Daoy (cell line): ENCODE measurements around the gene FBXL19. TPM values are rescaled to one million over a fixed set of nuclear protein-coding genes. Genes with fewer than 3 reads are reported as not detected.
A peak's percentile ranks its signal among the peaks of the same experiment; 100 is the strongest.

Experiments used
- DNase-seq: peaks from one replicate; pipeline ENCODE4 v3.0.0-alpha.2; 2015; ENCODE audit warnings: low read depth
- total RNA-seq: library from RNA; depleted of rRNA; stranded (reverse); fragments of >200 nt; shearing (Covaris generic); gene quantifications from 2 replicates; pipeline ENCODE4 v1.2.3, GENCODE V29; 2014; rRNA removed

The FBXL19 gene
- total RNA-seq, 1 experiment from 2014 or later, result 16.3 TPM

- DNase-seq, result no peak
These were observed 66.2 kb downstream of the FBXL19 start for GRCh38 chr16:30989469-30990047.

DNA sequence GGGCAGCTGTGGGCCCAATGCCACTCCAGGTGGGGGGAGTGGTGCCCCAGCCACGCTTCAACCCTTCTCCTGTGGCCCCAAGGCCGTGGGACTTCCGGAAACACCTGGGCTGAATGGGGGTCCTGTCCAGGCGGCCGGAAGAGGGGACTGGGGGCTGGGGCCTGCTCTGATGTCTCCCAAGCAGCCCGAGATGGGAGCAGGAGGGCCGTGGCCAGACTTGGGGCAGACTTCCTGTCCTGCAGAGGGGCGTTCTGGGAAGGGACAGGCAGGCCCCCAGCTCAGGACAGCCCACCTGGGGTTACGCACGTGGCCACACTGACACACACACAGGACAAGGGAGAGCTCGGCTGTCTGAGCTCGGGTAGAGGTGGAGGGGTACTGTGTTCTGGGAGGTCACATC, 66.7 kb downstream of the FBXL19 start:
- DNase-seq, result no peak

- no peak for DNase-seq
These were observed 67.7 kb downstream of the FBXL19 start for GRCh38 chr16:30991052-30991451.

- no peak for DNase-seq
These were observed 69.0 kb downstream of the FBXL19 start for GRCh38 chr16:30992276-30992780.

GRCh38 chr16:30992931-30993816, 69.8 kb downstream of the FBXL19 start:
- no peak for DNase-seq

DNA sequence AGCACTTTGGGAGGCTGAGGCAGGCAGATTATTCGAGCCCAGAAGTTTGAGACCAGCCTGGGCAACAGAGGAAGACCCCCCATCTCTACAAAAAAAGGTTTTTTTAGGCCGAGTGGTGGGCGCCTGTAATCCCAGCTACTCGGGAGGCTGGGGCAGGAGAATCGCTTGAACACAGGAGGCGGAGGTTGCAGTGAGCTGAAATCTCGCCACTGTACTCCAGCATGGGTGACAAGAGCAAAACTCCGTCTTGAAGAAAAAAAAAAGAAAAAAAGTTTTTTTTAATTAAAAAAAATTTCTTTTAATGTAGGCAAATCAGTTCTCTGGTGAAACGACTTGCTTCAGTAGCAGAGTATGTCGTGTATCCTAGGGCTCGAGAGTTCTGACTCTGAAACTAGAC, 72.6 kb downstream of the FBXL19 start:
- DNase-seq, result no peak

GRCh38 chr16:30996324-30996984, 73.1 kb downstream of the FBXL19 start:
- no peak for DNase-seq

GRCh38 chr16:30996985-30997724, 73.8 kb downstream of the FBXL19 start:
- peak; percentile 83 for DNase-seq

DNA sequence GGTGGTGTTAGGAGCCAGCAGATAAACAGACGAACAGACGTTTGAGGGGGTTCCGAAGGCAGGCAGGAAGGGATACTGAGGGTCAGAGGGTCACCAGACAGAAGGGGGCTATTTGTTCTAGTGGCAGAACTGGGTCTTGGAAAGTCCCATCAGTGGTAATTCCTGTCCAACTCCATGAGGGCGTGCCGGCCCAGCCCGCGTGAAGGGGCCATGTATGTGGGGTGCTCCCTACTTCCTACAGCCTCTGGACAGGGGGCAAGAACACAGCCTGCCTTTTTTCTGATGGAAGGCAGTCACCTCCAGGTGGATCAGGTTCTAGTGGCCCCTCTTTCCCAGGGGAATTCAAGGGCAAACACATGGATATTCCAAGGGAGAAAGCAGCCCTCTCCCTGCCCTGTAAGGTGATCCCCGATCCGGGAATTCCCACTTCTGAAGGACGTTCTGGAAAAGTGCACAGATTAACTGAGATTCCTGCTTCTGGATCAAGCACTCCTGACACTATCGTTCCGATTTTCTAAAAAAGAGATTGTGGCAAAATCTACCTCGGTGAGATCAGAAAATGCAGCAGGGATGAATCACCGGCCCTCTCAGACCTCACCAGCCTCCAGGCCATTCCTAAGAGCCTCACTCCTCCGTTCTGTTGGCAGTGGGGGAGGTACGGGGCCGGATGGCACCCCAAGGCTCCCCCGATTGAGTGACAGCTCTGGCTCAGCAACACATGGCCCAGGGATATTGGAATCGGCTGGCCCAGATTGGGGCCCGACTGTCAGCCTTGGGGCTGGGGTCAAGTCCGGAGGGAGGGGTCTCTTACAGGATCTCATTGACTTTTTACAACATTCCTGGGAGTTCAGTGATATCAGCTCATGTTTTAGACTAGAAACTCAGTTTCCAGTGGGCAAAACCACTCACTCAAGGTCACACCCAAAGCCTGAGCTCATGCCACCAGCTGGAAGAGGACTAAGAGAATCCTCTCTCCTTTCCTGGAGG, 74.6 kb downstream of the FBXL19 start:
- DNase-seq, result peak; percentile 93

Other genes starting within 250 kb of the FBXL19 start
- gene SRCAP, start 224.4 kb upstream of the FBXL19 start, total RNA-seq, result 1.6 and 11.3 TPM in 2 replicates
- gene PHKG2, start 175.1 kb upstream of the FBXL19 start, total RNA-seq, result 16.5 and 24.5 TPM in 2 replicates
- 0.91 and 5.2 TPM in 2 replicates for gene CFAP119, start 161.5 kb upstream of the FBXL19 start, total RNA-seq
- 57.8 and 58.9 TPM in 2 replicates for gene RNF40, start 161.2 kb upstream of the FBXL19 start, total RNA-seq
- 5.0 and 6.5 TPM in 2 replicates for gene ZNF629, start 136.4 kb upstream of the FBXL19 start, total RNA-seq
- gene BCL7C, start 29.5 kb upstream of the FBXL19 start, total RNA-seq, result 27.8 and 29.4 TPM in 2 replicates
- gene CTF1, start 27.0 kb upstream of the FBXL19 start, total RNA-seq, result 0.33 and 0.46 TPM in 2 replicates
- 1.1 and 1.5 TPM in 2 replicates for gene ORAI3, start 25.5 kb downstream of the FBXL19 start, total RNA-seq
- gene SETD1A, start 34.2 kb downstream of the FBXL19 start, total RNA-seq, result 1.0 and 1.1 TPM in 2 replicates
- 1.8 and 3.8 TPM in 2 replicates for gene HSD3B7, start 61.6 kb downstream of the FBXL19 start, total RNA-seq
- gene STX1B, start 87.1 kb downstream of the FBXL19 start, total RNA-seq, result under 0.01 TPM in 1 of 2 replicates, not detected in the other
- gene STX4, start 110.0 kb downstream of the FBXL19 start, total RNA-seq, result 13.7 and 16.1 TPM in 2 replicates
- gene ZNF668, start 150.7 kb downstream of the FBXL19 start, total RNA-seq, result 8.7 and 10.5 TPM in 2 replicates
- gene ZNF646, start 150.8 kb downstream of the FBXL19 start, total RNA-seq, result 6.0 and 6.3 TPM in 2 replicates
- 0.39 and 1.2 TPM in 2 replicates for gene PRSS53, start 165.4 kb downstream of the FBXL19 start, total RNA-seq
- 58.1 and 77.1 TPM in 2 replicates for gene VKORC1, start 171.2 kb downstream of the FBXL19 start, total RNA-seq
- 18.1 and 21.3 TPM in 2 replicates for gene BCKDK, start 184.8 kb downstream of the FBXL19 start, total RNA-seq
- gene KAT8, start 194.1 kb downstream of the FBXL19 start, total RNA-seq, result 39.9 and 44.6 TPM in 2 replicates
- not detected in 2 replicates for gene PRSS8, start 212.2 kb downstream of the FBXL19 start, total RNA-seq
- gene PRSS36, start 226.5 kb downstream of the FBXL19 start, total RNA-seq, result 0.17 and 0.18 TPM in 2 replicates